ENCODE results near the gene P3H3.

GRCh38 chr12:6883683-6884082, 55.5 kb downstream of the P3H3 start:
- TF ChIP-seq, protein P1, sequence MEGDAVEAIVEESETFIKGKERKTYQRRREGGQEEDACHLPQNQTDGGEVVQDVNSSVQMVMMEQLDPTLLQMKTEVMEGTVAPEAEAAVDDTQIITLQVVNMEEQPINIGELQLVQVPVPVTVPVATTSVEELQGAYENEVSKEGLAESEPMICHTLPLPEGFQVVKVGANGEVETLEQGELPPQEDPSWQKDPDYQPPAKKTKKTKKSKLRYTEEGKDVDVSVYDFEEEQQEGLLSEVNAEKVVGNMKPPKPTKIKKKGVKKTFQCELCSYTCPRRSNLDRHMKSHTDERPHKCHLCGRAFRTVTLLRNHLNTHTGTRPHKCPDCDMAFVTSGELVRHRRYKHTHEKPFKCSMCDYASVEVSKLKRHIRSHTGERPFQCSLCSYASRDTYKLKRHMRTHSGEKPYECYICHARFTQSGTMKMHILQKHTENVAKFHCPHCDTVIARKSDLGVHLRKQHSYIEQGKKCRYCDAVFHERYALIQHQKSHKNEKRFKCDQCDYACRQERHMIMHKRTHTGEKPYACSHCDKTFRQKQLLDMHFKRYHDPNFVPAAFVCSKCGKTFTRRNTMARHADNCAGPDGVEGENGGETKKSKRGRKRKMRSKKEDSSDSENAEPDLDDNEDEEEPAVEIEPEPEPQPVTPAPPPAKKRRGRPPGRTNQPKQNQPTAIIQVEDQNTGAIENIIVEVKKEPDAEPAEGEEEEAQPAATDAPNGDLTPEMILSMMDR (conservative IDR thresholded peaks at IDR 0.05; ENCODE audit: low read length) = no peak
- TF ChIP-seq EZH2phosphoT487 (IDR thresholded peaks at IDR 0.05; ENCODE audit: borderline replicate concordance) = no peak
